BE2C (cell line): ENCODE results near the gene RPH3AL.
"Not testable (repeated sequence)": the region's sequence is repeated elsewhere in the genome, so short reads cannot be mapped to it uniquely, and the experiment has no call there.

Source experiments
- DNase-seq: peaks from one replicate; pipeline ENCODE4 v3.0.0-alpha.2; 2020
- H3K27me3 ChIP-seq: fragments of 250-450 bp; sonication (Bioruptor Pico); 2 replicates; pipeline ENCODE4 v1.5.1; 2020; ENCODE audit warnings: mild to moderate bottlenecking
- H3K36me3 ChIP-seq: fragments of 250-450 bp; sonication (Bioruptor Pico); 2 replicates; pipeline ENCODE4 v1.5.1; 2020; ENCODE audit warnings: mild to moderate bottlenecking
- H3K4me1 ChIP-seq: fragments of 250-450 bp; sonication (Bioruptor Pico); 2 replicates; pipeline ENCODE4 v1.5.1; 2020
- H3K4me3 ChIP-seq: 2 replicates; pipeline ENCODE4 v1.5.1; 2011; ENCODE audit warnings: low read depth, low read length
- H3K9me3 ChIP-seq: fragments of 250-450 bp; sonication (Bioruptor Pico); 2 replicates; pipeline ENCODE4 v1.5.1; 2020
- TF ChIP-seq, protein P1 (sequence below): IDR thresholded peaks from 2 replicates; pipeline ENCODE4 v1.5.1; 2012; ENCODE audit warnings: mild to moderate bottlenecking, low read depth, low read length

The RPH3AL gene

DNA sequence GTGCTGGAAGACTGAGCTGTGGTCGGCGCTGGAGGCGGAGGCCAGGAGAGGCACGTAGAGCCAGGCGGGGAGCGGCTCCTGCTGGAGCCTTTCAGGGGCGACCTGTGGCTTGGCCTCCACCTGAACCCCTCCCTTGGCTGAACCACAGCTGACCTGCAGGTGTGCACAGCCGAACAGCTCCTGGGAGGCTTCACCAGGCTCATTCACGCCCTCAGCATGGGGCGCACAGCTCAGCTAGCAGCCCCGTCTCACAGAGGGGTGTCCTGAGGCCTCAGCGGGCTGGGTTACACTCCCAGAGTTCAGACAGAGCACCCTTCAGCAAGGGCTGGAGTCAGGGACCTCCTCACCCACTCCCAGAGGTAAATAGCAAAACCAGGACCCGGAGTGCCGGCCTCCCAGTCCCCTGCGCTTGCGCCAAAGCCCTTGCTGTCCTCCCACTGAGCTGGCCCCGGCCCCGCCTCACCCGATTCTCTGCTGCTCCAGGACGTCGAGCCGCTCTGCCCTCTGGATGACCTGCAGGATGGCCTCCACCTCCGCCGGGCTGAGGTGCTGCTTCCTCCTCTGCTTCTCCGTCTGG lies 31.7 kb downstream of the RPH3AL start:
- no peaks in the 10 kb centered on the region for H3K4me1 ChIP-seq
- no peak for DNase-seq
- H3K4me3 ChIP-seq, result no peak overlapping the region
- TF ChIP-seq, protein P1, sequence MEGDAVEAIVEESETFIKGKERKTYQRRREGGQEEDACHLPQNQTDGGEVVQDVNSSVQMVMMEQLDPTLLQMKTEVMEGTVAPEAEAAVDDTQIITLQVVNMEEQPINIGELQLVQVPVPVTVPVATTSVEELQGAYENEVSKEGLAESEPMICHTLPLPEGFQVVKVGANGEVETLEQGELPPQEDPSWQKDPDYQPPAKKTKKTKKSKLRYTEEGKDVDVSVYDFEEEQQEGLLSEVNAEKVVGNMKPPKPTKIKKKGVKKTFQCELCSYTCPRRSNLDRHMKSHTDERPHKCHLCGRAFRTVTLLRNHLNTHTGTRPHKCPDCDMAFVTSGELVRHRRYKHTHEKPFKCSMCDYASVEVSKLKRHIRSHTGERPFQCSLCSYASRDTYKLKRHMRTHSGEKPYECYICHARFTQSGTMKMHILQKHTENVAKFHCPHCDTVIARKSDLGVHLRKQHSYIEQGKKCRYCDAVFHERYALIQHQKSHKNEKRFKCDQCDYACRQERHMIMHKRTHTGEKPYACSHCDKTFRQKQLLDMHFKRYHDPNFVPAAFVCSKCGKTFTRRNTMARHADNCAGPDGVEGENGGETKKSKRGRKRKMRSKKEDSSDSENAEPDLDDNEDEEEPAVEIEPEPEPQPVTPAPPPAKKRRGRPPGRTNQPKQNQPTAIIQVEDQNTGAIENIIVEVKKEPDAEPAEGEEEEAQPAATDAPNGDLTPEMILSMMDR, result no peak
- H3K9me3 ChIP-seq, result no peaks in the 10 kb centered on the region
- no peaks in the 10 kb centered on the region for H3K27me3 ChIP-seq
- no peaks in the 10 kb centered on the region for H3K36me3 ChIP-seq

DNA sequence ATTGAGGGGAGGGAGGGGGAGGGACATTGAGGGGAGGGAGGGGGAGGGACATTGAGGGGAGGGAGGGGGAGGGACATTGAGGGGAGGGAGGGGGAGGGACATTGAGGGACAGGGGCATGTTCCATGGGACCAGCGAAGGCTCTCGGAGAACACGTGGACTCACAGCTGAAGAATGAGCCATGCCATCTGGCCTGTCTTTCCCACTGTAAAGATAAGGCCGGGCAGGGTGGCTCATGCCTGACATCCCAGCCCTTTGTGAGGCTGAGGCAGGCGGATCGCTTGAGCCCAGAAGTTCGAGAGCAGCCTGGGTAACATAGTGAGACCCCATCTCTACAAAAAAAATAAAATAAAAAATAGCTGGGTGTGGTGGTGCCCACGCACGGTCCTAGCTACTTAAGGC lies 32.5 kb downstream of the RPH3AL start:
- Histone ChIP-seq H3K27me3 (no peaks in the 10 kb centered on the region), H3K4me3 (no peak overlapping the region), H3K36me3 (no peaks in the 10 kb centered on the region), H3K9me3 (no peaks in the 10 kb centered on the region), H3K4me1 (no peaks in the 10 kb centered on the region)
- DNase-seq, result no peak
- TF ChIP-seq, protein P1, result no peak

DNA sequence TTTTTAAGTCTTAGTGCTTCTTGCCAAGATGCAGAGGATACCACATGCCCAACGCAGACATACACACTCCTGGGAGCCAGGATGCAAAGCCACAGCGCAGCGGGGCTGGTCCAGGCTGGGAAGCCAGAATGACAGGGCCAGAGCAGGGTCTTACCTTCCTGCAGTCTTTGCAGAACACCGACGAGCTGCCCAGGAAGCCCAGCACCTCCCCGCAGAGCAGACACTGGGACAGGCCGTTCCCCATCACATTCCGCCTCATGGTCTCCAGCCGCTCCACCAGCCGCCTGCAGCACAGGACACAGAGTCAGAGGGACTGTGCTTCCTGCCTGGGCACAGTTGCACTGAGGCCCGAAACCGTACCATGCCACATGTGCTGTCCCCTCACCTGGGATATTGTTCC lies 33.3 kb downstream of the RPH3AL start:
- no peaks in the 10 kb centered on the region for H3K9me3 ChIP-seq
- no peaks in the 10 kb centered on the region for H3K36me3 ChIP-seq
- H3K4me1 ChIP-seq, result no peaks in the 10 kb centered on the region
- no peak overlapping the region for H3K4me3 ChIP-seq
- no peak for DNase-seq
- no peaks in the 10 kb centered on the region for H3K27me3 ChIP-seq
- TF ChIP-seq, protein P1, result no peak

- DNase-seq, result not testable (repeated sequence)
These were observed 35.5 kb downstream of the RPH3AL start for GRCh38 chr17:317070-317469.

GRCh38 chr17:315399-315798 lies 37.2 kb downstream of the RPH3AL start:
- H3K4me1 ChIP-seq, H3K27me3 ChIP-seq, H3K4me3 ChIP-seq, DNase-seq, H3K9me3 ChIP-seq, H3K36me3 ChIP-seq: not testable (repeated sequence)

More at GRCh38 chr17:317070-317469, 35.5 kb downstream of the RPH3AL start:
- H3K4me3 ChIP-seq, H3K4me1 ChIP-seq, H3K9me3 ChIP-seq, H3K36me3 ChIP-seq, H3K27me3 ChIP-seq: not testable (repeated sequence)

GRCh38 chr17:314614-314944 lies 38.0 kb downstream of the RPH3AL start:
- not testable (repeated sequence) for H3K4me3 ChIP-seq, H3K36me3 ChIP-seq, DNase-seq, H3K9me3 ChIP-seq, H3K27me3 ChIP-seq, H3K4me1 ChIP-seq

- Histone ChIP-seq H3K9me3 (no peaks in the 10 kb centered on the region), H3K4me3 (no peak overlapping the region), H3K36me3 (no peaks in the 10 kb centered on the region), H3K4me1 (no peaks in the 10 kb centered on the region), H3K27me3 (no peaks in the 10 kb centered on the region)
- no peak for DNase-seq
- TF ChIP-seq, protein P1, result no peak
These were observed 38.5 kb downstream of the RPH3AL start for GRCh38 chr17:313911-314613.
